Naive thymus-derived CD8-positive, alpha-beta T cell (primary cell): Measurements from ENCODE around the gene ELANE. TPM values are rescaled to one million over a fixed set of nuclear protein-coding genes. Genes with fewer than 3 reads are reported as not detected.

Experiments used
- ATAC-seq, 2 donors: fragments of 150-1000 bp; cut with Tn5 transposase in 1 of 2; sonication (Bioruptor Pico), chemical (Tn5 transposase) in 1 of 2; 1 replicate in 1 of 2; 2 replicates in 1 of 2; pipeline ENCODE4 v1.10.0; 2021; ENCODE audit warnings: mild to moderate bottlenecking in 2 of 2, moderate library complexity in 2 of 2
- POLR2A ChIA-PET: fragments of 350-600 bp; sonication (Branson Sonifier 250); formaldehyde crosslinking; loops from one replicate; lab custom pipeline; 2021; ENCODE audit warnings: antibody characterized with exemption; lab: Charles Lee
- DNase-seq, 10 donors: peaks; one replicate each; pipeline versions ENCODE4 v3.0.0 to v3.0.0-alpha.2; 2020 to 2022
- H3K27ac Mint-ChIP-seq, 10 donors: one replicate each; pipeline ENCODE4 v1.8.0; 2020 to 2022; ENCODE audit warnings: mild to moderate bottlenecking in 10 of 10, mixed read lengths in 10 of 10, moderate library complexity in 4 of 10, inconsistent platforms in 1 of 10
- H3K27me3 Mint-ChIP-seq, 5 donors: one replicate each; pipeline ENCODE4 v1.8.0; 2021 to 2022; ENCODE audit warnings: mixed read lengths in 5 of 5
- H3K36me3 Mint-ChIP-seq, 3 donors: one replicate each; pipeline ENCODE4 v1.8.0; 2020 to 2022; ENCODE audit warnings: mixed read lengths in 3 of 3, mild to moderate bottlenecking in 2 of 3, inconsistent platforms in 1 of 3
- H3K4me1 Mint-ChIP-seq, 4 donors: one replicate each; pipeline ENCODE4 v1.8.0; 2021 to 2022; ENCODE audit warnings: mixed read lengths in 4 of 4
- H3K4me3 Mint-ChIP-seq, 10 donors: one replicate each; pipeline ENCODE4 v1.8.0; 2020 to 2022; ENCODE audit warnings: mild to moderate bottlenecking in 10 of 10, mixed read lengths in 10 of 10, moderate library complexity in 6 of 10, inconsistent platforms in 1 of 10
- H3K9me3 Mint-ChIP-seq, 9 donors: one replicate each; pipeline ENCODE4 v1.8.0; 2020 to 2022; ENCODE audit warnings: mixed read lengths in 9 of 9, mild to moderate bottlenecking in 3 of 9, inconsistent platforms in 1 of 9, moderate library complexity in 1 of 9
- polyA plus RNA-seq, 3 donors: library from polyadenylated mRNA; unstranded; fragments of 300-500 nt; fragmentation: Illumina TruSeq; gene quantifications; one replicate each; pipeline ENCODE4 v1.2.3, GENCODE V29; 2021
- total RNA-seq, 8 experiments: library from RNA in 2 of 8; stranded (reverse) in 2 of 8; gene quantifications; one replicate each; pipeline ENCODE4 v1.2.3 and lab custom pipeline; 2021 to 2026

The ELANE gene
- total RNA-seq (not detected), polyA plus RNA-seq (not detected), total RNA-seq (lab: John Stamatoyannopoulos, UW) (0 to 0.52 (median 0.03) reads per million in 6 experiments)

- POLR2A ChIA-PET = interaction anchor here (0.6 kb wide), 1 partner anchor 114 kb away, joined by 3 read pairs; no protein-coding TSS in a partner anchor
- Mint-ChIP-seq H3K36me3 (no peaks in the 10 kb centered on the region), H3K9me3 (no peaks in the 10 kb centered on the region), H3K4me1 (peaks cover 0 to 2% (median 1%) of the 10 kb centered on the region in 4 donors), H3K4me3 (no peak within 1 kb of the TSS), H3K27me3 (peaks cover 1 to 48% (median 14%) of the 10 kb centered on the region in 5 donors), H3K27ac (no peak within 1 kb of the TSS)
- ATAC-seq (no peak), DNase-seq (no peak)
Observed at GRCh38 chr19:852136-853013, at the start of gene ELANE. Gene ELANE (plus strand): TSS chr19:852303. CDS start chr19:852329, 26 bp downstream.

DNA sequence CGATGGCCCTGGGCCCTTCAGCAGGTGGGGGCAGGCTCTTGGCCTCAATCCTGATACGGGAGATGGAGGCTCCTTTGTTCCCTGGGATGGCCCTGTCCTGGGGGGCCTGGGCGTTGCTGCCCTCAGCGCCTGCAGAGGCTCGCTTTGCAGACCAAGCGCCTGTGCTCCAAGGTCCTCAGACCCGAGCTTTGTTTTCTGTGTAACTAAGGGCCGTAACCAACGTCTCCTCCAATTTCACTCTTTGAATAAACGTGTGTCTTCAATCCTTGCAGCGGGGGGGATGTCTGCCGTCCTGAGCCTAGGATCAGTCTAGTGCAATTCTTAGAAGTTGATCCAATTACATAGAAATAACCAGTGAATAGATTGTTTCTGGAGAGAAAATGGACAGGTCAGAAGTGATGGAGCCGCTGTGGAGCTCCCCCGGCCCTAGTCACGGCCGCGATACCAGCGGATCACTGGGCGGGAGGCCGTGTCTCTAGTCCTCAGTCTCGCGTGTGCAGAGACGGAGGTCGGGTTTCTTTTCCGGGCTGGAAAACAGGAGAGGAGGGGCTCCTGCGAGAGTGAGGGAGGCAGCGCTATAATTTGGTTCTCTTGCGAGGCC lies 49.5 kb upstream of the ELANE start:
- POLR2A ChIA-PET = interaction anchor here (0.6 to 1.0 kb wide), 2 partner anchors 18 to 143 kb away, joined by 3 to 4 read pairs; no protein-coding TSS in a partner anchor
- Mint-ChIP-seq H3K9me3 (no peaks in the 10 kb centered on the region), H3K4me3 (peak overlapping the region; percentile 19 to 88 (median 66)), H3K27me3 (no peaks in the 10 kb centered on the region), H3K36me3 (peaks cover 0 to 51% (median 3%) of the 10 kb centered on the region in 3 donors), H3K27ac (peak overlapping the region in 6 of 10 donors; percentile 49 to 78 (median 68)), H3K4me1 (peaks cover 21 to 57% (median 55%) of the 10 kb centered on the region in 4 donors)
- DNase-seq (no peak), ATAC-seq (no peak)

GRCh38 chr19:803099-803561 lies 49.0 kb upstream of the ELANE start:
- Mint-ChIP-seq H3K36me3 (peaks cover 0 to 56% (median 8%) of the 10 kb centered on the region in 3 donors), H3K27ac (peak overlapping the region in 6 of 10 donors; percentile 3 to 76 (median 54)), H3K9me3 (no peaks in the 10 kb centered on the region), H3K4me3 (peak overlapping the region in 1 of 10 donors; percentile 51), H3K27me3 (no peaks in the 10 kb centered on the region), H3K4me1 (peaks cover 23 to 61% (median 56%) of the 10 kb centered on the region in 4 donors)
- DNase-seq = no peak
- POLR2A ChIA-PET = interaction anchor here (1.0 kb wide), 1 partner anchor 18 kb away, joined by 3 read pairs; no protein-coding TSS in a partner anchor
- no peak for ATAC-seq

DNA sequence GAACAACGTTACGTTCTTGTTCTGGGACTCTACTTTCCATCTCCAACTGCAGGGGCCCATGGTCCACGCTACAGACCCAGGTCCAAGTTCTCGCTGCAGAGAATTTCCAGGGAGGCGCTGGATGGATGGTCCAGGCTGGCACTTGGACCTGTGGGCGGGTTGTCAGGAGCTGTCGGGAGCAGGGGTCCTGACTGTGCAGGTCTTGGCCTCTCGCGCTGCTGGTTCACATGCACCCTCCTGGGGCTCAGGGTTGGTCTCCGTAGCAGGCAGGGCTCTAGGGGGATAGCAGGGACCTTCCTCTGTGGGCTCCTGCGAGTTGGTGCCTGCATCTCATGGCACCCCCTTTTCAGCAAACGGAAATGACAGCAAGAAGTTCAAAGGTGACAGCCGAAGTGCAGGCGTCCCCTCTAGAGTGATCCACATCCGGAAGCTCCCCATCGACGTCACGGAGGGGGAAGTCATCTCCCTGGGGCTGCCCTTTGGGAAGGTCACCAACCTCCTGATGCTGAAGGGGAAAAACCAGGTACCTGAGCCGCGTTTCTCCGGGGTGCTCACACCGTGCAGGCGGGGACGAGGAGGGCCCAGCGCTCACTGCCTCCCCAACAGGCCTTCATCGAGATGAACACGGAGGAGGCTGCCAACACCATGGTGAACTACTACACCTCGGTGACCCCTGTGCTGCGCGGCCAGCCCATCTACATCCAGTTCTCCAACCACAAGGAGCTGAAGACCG lies 48.3 kb upstream of the ELANE start:
- Mint-ChIP-seq H3K9me3 (no peaks in the 10 kb centered on the region), H3K27me3 (no peaks in the 10 kb centered on the region), H3K4me1 (peaks cover 23 to 59% (median 54%) of the 10 kb centered on the region in 4 donors), H3K36me3 (peaks cover 0 to 63% (median 8%) of the 10 kb centered on the region in 3 donors), H3K4me3 (peak overlapping the region in 3 of 10 donors; percentile 22 to 62 (median 51)), H3K27ac (peak overlapping the region in 4 of 10 donors; percentile 10 to 56 (median 38))
- no peak for DNase-seq
- ATAC-seq = no peak
- POLR2A ChIA-PET = no interaction called here

GRCh38 chr19:804419-805165 lies 47.5 kb upstream of the ELANE start:
- H3K27me3 Mint-ChIP-seq = no peaks in the 10 kb centered on the region
- peak overlapping the region in 1 of 10 donors; percentile 63 for H3K4me3 Mint-ChIP-seq
- peaks cover 0 to 63% (median 9%) of the 10 kb centered on the region in 3 donors for H3K36me3 Mint-ChIP-seq
- ATAC-seq (no peak), DNase-seq (no peak)
- no peaks in the 10 kb centered on the region for H3K9me3 Mint-ChIP-seq
- peak overlapping the region in 1 of 10 donors; percentile 48 for H3K27ac Mint-ChIP-seq
- peaks cover 22 to 51% (median 47%) of the 10 kb centered on the region in 4 donors for H3K4me1 Mint-ChIP-seq
- POLR2A ChIA-PET = no interaction called here

GRCh38 chr19:805166-805551 lies 46.9 kb upstream of the ELANE start:
- no peaks in the 10 kb centered on the region for H3K9me3 Mint-ChIP-seq
- DNase-seq (no peak), ATAC-seq (no peak)
- no peak overlapping the region for H3K27ac Mint-ChIP-seq
- no peaks in the 10 kb centered on the region for H3K27me3 Mint-ChIP-seq
- peak overlapping the region in 1 of 10 donors; percentile 63 for H3K4me3 Mint-ChIP-seq
- H3K4me1 Mint-ChIP-seq = peaks cover 18 to 47% (median 41%) of the 10 kb centered on the region in 4 donors
- peaks cover 0 to 64% (median 10%) of the 10 kb centered on the region in 3 donors for H3K36me3 Mint-ChIP-seq
- POLR2A ChIA-PET = no interaction called here

- no peak overlapping the region for H3K27ac Mint-ChIP-seq
- H3K9me3 Mint-ChIP-seq = no peaks in the 10 kb centered on the region
- DNase-seq (no peak), ATAC-seq (no peak)
- peak overlapping the region in 1 of 10 donors; percentile 58 for H3K4me3 Mint-ChIP-seq
- POLR2A ChIA-PET = no interaction called here
- no peaks in the 10 kb centered on the region for H3K27me3 Mint-ChIP-seq
- H3K4me1 Mint-ChIP-seq = peaks cover 13 to 41% (median 34%) of the 10 kb centered on the region in 4 donors
- H3K36me3 Mint-ChIP-seq = peaks cover 0 to 65% (median 10%) of the 10 kb centered on the region in 3 donors
Observed at GRCh38 chr19:805600-806550, 46.2 kb upstream of the ELANE start.

DNA sequence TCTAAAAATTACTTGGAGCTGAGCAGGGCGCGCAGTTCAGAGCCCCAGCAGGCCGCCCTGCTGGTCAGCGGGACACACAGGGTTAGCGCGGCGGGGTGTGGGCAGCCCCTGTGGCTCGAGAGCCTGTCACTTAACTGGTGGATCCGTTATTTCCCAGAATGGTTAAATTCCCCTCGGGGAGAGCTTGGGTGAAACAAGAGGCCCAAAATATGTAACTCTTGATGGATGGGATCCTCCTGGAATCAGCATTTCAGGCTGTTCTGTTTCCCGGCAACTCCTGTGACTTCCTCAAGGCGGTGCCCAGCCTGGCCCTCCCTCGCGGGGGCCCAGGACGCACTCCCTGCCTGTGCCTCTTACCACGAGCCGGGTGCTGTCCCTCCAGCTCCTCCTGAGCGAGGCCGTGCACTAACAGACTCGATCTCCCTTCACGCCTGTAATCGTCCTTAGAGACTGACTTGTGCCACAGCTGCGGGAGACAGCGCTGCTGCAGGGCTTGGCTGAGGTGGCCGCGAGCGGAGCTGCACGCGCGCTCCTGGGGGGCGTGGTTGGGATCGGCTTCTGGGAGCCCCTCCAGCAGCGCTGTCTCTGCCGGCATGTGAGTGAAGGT lies 45.2 kb upstream of the ELANE start:
- Mint-ChIP-seq H3K4me3 (no peak overlapping the region), H3K27ac (peak overlapping the region in 1 of 10 donors; percentile 60), H3K9me3 (no peaks in the 10 kb centered on the region), H3K27me3 (no peaks in the 10 kb centered on the region), H3K4me1 (peaks cover 9 to 31% (median 24%) of the 10 kb centered on the region in 4 donors), H3K36me3 (peaks cover 0 to 75% (median 13%) of the 10 kb centered on the region in 3 donors)
- ATAC-seq (no peak), DNase-seq (no peak)
- POLR2A ChIA-PET = interaction anchor here (0.6 kb wide), 2 partner anchors 130 to 132 kb away, joined by 3 to 4 read pairs; no protein-coding TSS in a partner anchor

GRCh38 chr19:807627-808422 lies 44.3 kb upstream of the ELANE start:
- DNase-seq = no peak
- ATAC-seq = no peak
- peak overlapping the region in 1 of 10 donors; percentile 48 for H3K4me3 Mint-ChIP-seq
- no peaks in the 10 kb centered on the region for H3K9me3 Mint-ChIP-seq
- POLR2A ChIA-PET = interaction anchor here (2.2 kb wide), 1 partner anchor 9 kb away, joined by 7 read pairs; no protein-coding TSS in a partner anchor
- H3K27me3 Mint-ChIP-seq = no peaks in the 10 kb centered on the region
- peaks cover 4 to 23% (median 15%) of the 10 kb centered on the region in 4 donors for H3K4me1 Mint-ChIP-seq
- H3K36me3 Mint-ChIP-seq = peaks cover 0 to 73% (median 14%) of the 10 kb centered on the region in 3 donors
- peak overlapping the region in 4 of 10 donors; percentile 33 to 81 (median 63) for H3K27ac Mint-ChIP-seq

GRCh38 chr19:808423-808775 lies 43.7 kb upstream of the ELANE start:
- peaks cover 0 to 69% (median 17%) of the 10 kb centered on the region in 3 donors for H3K36me3 Mint-ChIP-seq
- ATAC-seq (no peak), DNase-seq (no peak)
- no peaks in the 10 kb centered on the region for H3K9me3 Mint-ChIP-seq
- no peak overlapping the region for H3K4me3 Mint-ChIP-seq
- H3K27ac Mint-ChIP-seq = no peak overlapping the region
- POLR2A ChIA-PET = interaction anchor here (2.2 kb wide), 1 partner anchor 9 kb away, joined by 7 read pairs; no protein-coding TSS in a partner anchor
- H3K4me1 Mint-ChIP-seq = peaks cover 4 to 19% (median 10%) of the 10 kb centered on the region in 4 donors
- no peaks in the 10 kb centered on the region for H3K27me3 Mint-ChIP-seq
